AG04450 (cell line): ENCODE data around the gene IFT122. TPM values are rescaled to one million over a fixed set of nuclear protein-coding genes. Genes with fewer than 3 reads are reported as not detected.
"Not testable (repeated sequence)": the region's sequence is repeated elsewhere in the genome, so short reads cannot be mapped to it uniquely, and the experiment has no call there.

Experiments
- CTCF ChIA-PET: fragments of 300-600, 350-600 bp; formaldehyde crosslinking; extraction: SDS; loops from one replicate; lab custom pipeline; 2022; ENCODE audit warnings: antibody characterized with exemption, inconsistent platforms; lab: Charles Lee
- POLR2A ChIA-PET: fragments of 350-600 bp; formaldehyde crosslinking; extraction: SDS; loops from one replicate; lab custom pipeline; 2021; ENCODE audit warnings: antibody characterized with exemption, inconsistent platforms; lab: Yijun Ruan, JAX
- DNase-seq: peaks from one replicate; pipeline ENCODE4 v3.0.0-alpha.2; 2011; ENCODE audit warnings: low read depth, low spot score
- H3K27ac ChIP-seq: one replicate; pipeline ENCODE4 v1.5.1; 2012; ENCODE audit warnings: low read depth, low read length, control low read depth
- H3K27me3 ChIP-seq: one replicate; pipeline ENCODE4 v1.6.0; 2012; ENCODE audit warnings: low read length; ENCODE audit not compliant: control insufficient read depth, insufficient read depth
- H3K4me3 ChIP-seq: 2 replicates; pipeline ENCODE4 v1.5.1; 2011; ENCODE audit warnings: mild to moderate bottlenecking, low read depth, low read length, control low read depth
- H3K9me3 ChIP-seq: 2 replicates; pipeline ENCODE4 v1.5.1; 2012; ENCODE audit warnings: low read length; ENCODE audit not compliant: control insufficient read depth, insufficient read depth
- polyA plus RNA-seq: library from polyadenylated mRNA; depleted of rRNA; stranded (reverse); fragments of >200 nt; gene quantifications from 2 replicates; pipeline ENCODE4 v1.2.3, GENCODE V29; 2011
- TF ChIP-seq, protein P1 (sequence below): IDR thresholded peaks from 2 replicates; pipeline ENCODE4 v1.5.1; 2011; ENCODE audit warnings: low read depth, low read length, control low read depth, inconsistent platforms

The IFT122 gene
- polyA plus RNA-seq, 1 experiment, result 14.3 TPM

DNA sequence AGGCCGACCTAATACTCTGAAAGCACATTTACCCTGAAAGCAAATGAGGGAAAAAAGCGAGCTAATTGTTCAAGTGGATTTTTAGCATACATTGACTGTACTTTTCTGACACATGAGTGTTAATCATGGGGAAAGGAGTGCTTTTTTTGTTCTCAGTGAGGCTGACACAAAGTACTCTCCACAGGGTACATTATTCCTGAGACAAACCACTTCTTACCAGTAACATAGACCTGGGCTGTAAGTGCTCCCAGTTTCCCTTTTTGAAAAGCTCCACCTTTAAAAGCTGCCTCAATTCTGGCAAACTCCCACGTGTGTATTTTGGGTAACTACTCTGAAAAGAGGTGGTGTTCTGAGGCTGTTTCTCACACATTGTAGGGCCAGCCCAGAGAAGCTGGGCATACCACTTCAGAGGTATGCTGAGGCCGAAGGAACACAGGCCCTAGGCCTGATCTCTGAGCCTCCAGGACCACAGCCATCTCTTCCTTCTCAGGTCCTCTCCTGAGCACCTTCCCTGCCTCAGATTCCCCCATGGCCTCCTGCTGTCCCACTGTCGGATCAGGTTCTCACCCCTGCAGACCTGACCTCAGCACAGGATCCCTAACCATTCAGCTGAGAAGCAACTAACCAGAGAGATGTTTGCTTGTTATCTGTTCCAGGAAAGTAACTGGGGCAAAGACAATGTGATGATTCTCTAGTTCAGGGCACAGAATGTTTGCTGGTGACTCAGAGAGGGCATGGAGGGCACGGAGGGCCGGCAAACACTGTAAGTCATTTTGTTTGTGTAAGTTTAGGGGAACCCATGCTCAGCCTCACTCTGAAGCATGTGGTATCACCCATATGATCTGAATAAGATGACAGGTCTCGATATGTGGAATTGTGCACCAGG lies 58.8 kb downstream of the IFT122 start:
- POLR2A ChIA-PET, DNase-seq, H3K27me3 ChIP-seq, H3K9me3 ChIP-seq, CTCF ChIA-PET, H3K4me3 ChIP-seq, H3K27ac ChIP-seq: not testable (repeated sequence)

DNA sequence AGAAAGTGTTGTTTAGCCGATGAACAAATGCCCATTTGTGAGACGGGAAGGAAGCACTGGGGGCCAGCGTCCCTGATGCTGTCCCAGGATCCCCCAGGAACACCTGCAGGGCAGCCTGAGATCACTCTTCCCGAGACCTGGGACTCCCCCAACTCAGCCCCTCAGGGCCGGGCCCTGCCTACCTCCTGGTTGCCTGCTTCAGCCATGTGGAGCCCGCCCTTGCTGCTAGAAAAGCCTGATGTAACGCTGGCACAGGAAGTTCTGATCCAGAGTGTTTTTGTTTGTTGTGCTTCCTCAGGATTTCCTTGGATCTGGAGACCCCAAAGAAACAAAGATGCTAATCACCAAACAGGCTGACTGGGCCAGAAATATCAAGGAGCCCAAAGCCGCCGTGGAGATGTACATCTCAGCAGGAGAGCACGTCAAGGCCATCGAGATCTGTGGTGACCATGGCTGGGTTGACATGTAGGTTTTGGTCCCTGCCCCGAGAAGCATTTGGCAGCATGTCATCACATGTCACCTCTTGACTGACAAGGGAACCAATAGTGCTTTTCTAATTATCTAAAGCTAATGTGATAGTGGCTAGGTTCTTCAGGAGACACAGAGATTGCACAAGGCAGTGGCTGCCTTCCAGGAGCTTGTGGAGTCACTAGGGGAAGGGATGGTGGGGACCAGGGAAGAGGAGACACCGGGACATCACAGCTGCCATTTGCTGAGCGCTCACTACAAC lies 59.7 kb downstream of the IFT122 start:
- H3K27me3 ChIP-seq, H3K27ac ChIP-seq, H3K4me3 ChIP-seq, DNase-seq, H3K9me3 ChIP-seq, POLR2A ChIA-PET, CTCF ChIA-PET: not testable (repeated sequence)

DNA sequence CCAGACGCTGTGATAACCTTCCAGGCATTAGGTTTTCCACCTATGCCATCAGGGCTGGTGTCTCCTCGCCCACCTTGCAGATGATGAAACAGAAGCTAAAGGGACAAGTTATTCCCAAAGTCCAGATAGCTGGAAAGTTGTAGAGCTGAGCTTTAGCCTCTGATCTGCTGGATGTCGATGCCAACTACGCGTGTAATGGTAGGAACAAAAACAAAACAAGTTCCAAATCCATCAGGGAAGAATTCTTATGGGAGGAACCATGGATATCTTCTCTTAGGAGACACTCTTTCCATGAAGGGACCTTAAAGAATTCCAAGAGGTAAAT lies 60.3 kb downstream of the IFT122 start:
- H3K4me3 ChIP-seq, result no peak overlapping the region
- no peaks in the 10 kb centered on the region for H3K27me3 ChIP-seq
- no peak for DNase-seq
- TF ChIP-seq, protein P1, sequence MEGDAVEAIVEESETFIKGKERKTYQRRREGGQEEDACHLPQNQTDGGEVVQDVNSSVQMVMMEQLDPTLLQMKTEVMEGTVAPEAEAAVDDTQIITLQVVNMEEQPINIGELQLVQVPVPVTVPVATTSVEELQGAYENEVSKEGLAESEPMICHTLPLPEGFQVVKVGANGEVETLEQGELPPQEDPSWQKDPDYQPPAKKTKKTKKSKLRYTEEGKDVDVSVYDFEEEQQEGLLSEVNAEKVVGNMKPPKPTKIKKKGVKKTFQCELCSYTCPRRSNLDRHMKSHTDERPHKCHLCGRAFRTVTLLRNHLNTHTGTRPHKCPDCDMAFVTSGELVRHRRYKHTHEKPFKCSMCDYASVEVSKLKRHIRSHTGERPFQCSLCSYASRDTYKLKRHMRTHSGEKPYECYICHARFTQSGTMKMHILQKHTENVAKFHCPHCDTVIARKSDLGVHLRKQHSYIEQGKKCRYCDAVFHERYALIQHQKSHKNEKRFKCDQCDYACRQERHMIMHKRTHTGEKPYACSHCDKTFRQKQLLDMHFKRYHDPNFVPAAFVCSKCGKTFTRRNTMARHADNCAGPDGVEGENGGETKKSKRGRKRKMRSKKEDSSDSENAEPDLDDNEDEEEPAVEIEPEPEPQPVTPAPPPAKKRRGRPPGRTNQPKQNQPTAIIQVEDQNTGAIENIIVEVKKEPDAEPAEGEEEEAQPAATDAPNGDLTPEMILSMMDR, result no peak
- CTCF ChIA-PET, result no interaction called here
- H3K9me3 ChIP-seq, result no peaks in the 10 kb centered on the region
- POLR2A ChIA-PET, result no interaction called here
- no peak overlapping the region for H3K27ac ChIP-seq

DNA sequence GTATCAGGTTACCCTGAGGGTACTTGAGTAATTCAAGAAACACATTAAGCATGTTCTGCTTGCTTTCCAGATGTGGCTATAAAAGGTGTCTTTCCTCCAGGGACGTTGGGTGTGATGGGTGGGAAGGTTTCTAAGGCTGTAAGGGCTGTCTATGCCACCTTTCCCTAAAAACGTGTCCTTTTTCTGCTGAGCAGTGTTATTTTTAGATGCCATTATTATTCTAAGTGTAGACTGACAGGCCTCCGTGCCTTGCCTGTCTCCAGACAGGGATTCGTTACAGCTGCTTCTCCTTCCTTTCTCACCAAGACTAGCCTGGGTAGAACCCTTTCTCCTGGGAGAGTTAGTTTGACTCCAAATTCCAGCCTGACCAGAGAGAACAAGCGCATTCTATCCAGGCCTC lies 61.6 kb downstream of the IFT122 start:
- CTCF ChIA-PET, result no interaction called here
- Histone ChIP-seq H3K4me3 (no peak overlapping the region), H3K27ac (no peak overlapping the region), H3K9me3 (no peaks in the 10 kb centered on the region), H3K27me3 (no peaks in the 10 kb centered on the region)
- POLR2A ChIA-PET, result no interaction called here
- TF ChIP-seq, protein P1, result no peak
- no peak for DNase-seq

DNA sequence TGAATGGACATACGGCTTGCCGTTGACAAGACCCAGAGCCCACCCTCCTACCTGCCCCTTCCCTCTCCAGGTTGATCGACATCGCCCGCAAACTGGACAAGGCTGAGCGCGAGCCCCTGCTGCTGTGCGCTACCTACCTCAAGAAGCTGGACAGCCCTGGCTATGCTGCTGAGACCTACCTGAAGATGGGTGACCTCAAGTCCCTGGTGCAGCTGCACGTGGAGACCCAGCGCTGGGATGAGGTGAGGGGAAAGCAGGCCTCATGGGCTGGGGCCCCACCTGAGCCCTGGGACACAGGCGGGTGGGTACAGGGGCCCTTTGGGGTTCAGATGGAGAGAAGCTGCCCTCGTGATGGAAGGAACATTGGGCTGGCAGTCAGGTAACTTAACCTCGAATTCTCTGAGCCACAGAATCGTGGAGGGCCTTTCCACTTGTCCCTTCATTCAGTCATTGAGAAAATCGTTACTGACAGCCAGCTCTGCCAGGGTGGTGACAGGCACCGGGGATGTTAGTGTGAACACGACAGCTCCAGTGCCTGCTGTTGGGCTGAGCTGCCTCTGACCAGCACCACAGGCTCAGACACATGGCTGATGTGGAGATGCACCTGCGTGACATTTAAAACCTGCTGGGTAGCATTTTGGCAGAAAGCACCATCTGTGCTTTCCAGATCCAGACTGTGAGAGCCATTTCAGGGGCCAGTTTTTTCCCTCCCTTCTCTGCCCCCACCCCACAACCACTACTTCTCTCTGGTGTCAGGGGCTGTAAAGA lies 62.8 kb downstream of the IFT122 start:
- TF ChIP-seq, protein P1, result no peak
- CTCF ChIA-PET, result interaction anchor here (1.7 kb wide), 1 partner anchor 13 kb away, joined by 4 read pairs; no protein-coding TSS in a partner anchor
- POLR2A ChIA-PET, result no interaction called here
- Histone ChIP-seq H3K9me3 (no peaks in the 10 kb centered on the region), H3K27ac (no peak overlapping the region), H3K4me3 (no peak overlapping the region), H3K27me3 (no peaks in the 10 kb centered on the region)
- DNase-seq, result no peak
